ENCODE measurements around the gene BACH2.

DNA sequence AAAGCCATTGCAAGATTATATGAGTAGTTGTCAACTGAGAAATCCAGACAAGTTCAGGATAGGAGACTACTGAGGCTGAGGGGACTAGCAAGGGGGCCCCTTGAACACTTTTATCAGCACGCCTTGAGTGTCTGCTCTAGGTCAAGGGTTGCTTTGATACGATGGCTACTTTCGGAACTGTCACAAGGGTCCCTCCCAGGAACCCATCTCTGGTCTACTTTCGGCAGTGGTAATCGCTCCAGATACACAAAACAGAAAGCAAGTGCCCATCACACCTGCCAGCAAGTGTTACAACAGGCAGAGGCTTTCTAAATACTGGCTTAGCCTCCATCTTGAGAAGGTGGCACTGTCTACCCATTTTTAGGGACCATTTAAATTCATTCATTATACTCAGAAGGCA is 341.3 kb downstream of the BACH2 start:
- TF ChIP-seq RFX5 (IDR thresholded peaks at IDR 0.05; ENCODE audit: low read depth, low read length), result no peak
- no peak for TF ChIP-seq USF2 (IDR thresholded peaks at IDR 0.05; ENCODE audit: low read depth, low read length)
- TF ChIP-seq, protein P1, sequence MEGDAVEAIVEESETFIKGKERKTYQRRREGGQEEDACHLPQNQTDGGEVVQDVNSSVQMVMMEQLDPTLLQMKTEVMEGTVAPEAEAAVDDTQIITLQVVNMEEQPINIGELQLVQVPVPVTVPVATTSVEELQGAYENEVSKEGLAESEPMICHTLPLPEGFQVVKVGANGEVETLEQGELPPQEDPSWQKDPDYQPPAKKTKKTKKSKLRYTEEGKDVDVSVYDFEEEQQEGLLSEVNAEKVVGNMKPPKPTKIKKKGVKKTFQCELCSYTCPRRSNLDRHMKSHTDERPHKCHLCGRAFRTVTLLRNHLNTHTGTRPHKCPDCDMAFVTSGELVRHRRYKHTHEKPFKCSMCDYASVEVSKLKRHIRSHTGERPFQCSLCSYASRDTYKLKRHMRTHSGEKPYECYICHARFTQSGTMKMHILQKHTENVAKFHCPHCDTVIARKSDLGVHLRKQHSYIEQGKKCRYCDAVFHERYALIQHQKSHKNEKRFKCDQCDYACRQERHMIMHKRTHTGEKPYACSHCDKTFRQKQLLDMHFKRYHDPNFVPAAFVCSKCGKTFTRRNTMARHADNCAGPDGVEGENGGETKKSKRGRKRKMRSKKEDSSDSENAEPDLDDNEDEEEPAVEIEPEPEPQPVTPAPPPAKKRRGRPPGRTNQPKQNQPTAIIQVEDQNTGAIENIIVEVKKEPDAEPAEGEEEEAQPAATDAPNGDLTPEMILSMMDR (conservative IDR thresholded peaks at IDR 0.05; ENCODE audit: low read depth, low read length), result no peak
- no peak for TF ChIP-seq CEBPB (IDR thresholded peaks at IDR 0.05; ENCODE audit: low read depth, low read length)
- TF ChIP-seq POLR2A (IDR thresholded peaks at IDR 0.05; ENCODE audit: low read depth, low read length), result no peak
- TF ChIP-seq RCOR1 (IDR thresholded peaks at IDR 0.05; ENCODE audit: insufficient replicate concordance, low read length), result no peak
- no peak for TF ChIP-seq RAD21 (IDR thresholded peaks at IDR 0.05; ENCODE audit: low read length)
- TF ChIP-seq CHD1 (IDR thresholded peaks at IDR 0.05; ENCODE audit: low read depth, low read length), result no peak
- TF ChIP-seq SMC3 (IDR thresholded peaks at IDR 0.05; ENCODE audit: low read depth, low read length), result no peak
- TF ChIP-seq MAFK (IDR thresholded peaks at IDR 0.05; ENCODE audit: low read depth, low read length), result no peak
- no peak for TF ChIP-seq BHLHE40 (IDR thresholded peaks at IDR 0.05; ENCODE audit: low read depth, low read length)
- TF ChIP-seq, protein P2, sequence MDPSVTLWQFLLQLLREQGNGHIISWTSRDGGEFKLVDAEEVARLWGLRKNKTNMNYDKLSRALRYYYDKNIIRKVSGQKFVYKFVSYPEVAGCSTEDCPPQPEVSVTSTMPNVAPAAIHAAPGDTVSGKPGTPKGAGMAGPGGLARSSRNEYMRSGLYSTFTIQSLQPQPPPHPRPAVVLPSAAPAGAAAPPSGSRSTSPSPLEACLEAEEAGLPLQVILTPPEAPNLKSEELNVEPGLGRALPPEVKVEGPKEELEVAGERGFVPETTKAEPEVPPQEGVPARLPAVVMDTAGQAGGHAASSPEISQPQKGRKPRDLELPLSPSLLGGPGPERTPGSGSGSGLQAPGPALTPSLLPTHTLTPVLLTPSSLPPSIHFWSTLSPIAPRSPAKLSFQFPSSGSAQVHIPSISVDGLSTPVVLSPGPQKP (IDR thresholded peaks at IDR 0.05; ENCODE audit: borderline replicate concordance, low read depth, low read length), result no peak
- TF ChIP-seq FOS (IDR thresholded peaks at IDR 0.05; ENCODE audit: low read depth, low read length), result no peak
- no peak for TF ChIP-seq MAZ (IDR thresholded peaks at IDR 0.05; ENCODE audit: borderline replicate concordance, low read depth, low read length)
